Effector memory CD4-positive, alpha-beta T cell (primary cell): ENCODE data around the gene PTPRE.

Experiments
- DNase-seq, 3 donors: peaks; one replicate each; pipeline ENCODE4 v3.0.0-alpha.2; 2020
- H3K27ac ChIP-seq: 2 replicates; pipeline ENCODE4 v1.7.0; 2013; ENCODE audit warnings: mild to moderate bottlenecking, low read length, moderate library complexity; ENCODE audit not compliant: insufficient read depth, poor library complexity, severe bottlenecking
- H3K27me3 ChIP-seq: replicated peaks from 2 replicates; pipeline ENCODE4 v1.7.0; 2013; ENCODE audit warnings: mild to moderate bottlenecking, low read length; ENCODE audit not compliant: insufficient read depth, control insufficient read depth, poor library complexity, severe bottlenecking
- H3K36me3 ChIP-seq: 2 replicates; pipeline ENCODE4 v1.7.0; 2013; ENCODE audit warnings: mild to moderate bottlenecking, low read length, moderate library complexity; ENCODE audit not compliant: control insufficient read depth, insufficient read depth
- H3K4me1 ChIP-seq: 2 replicates; pipeline ENCODE4 v1.7.0; 2013; ENCODE audit warnings: low read length, mild to moderate bottlenecking; ENCODE audit not compliant: control insufficient read depth, insufficient read depth, poor library complexity, severe bottlenecking
- H3K4me3 ChIP-seq: 2 replicates; pipeline ENCODE4 v1.7.0; 2013; ENCODE audit warnings: low read length, low read depth, mild to moderate bottlenecking; ENCODE audit not compliant: insufficient read depth, poor library complexity, severe bottlenecking
- H3K9me3 ChIP-seq: 2 replicates; pipeline ENCODE4 v1.7.0; 2013; ENCODE audit warnings: mild to moderate bottlenecking, low read length, moderate library complexity; ENCODE audit not compliant: control insufficient read depth

Gene PTPRE

DNA sequence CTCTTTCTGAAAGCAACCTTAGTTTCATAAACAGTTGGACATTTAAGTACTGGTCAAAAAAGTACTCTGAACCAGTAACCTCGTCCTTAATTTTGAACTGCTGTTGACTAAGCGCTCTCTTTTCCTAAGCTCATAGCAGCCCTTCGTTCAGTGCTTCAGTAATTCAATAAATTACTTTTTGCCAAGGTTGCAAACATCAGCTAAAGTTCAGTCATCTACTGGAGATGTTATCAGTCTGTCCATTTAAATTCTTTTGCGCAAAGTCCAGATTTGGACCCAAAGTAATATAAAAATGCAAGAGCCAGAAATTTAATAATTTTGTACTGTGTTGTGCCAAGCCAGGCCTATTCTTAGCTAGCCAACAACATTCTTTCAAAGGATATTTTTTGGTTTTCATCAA, 8.4 kb downstream of the PTPRE start:
- Histone ChIP-seq H3K9me3 (no peaks in the 10 kb centered on the region), H3K36me3 (no peaks in the 10 kb centered on the region), H3K27me3 (no peaks in the 10 kb centered on the region), H3K4me1 (no peaks in the 10 kb centered on the region), H3K4me3 (no peak overlapping the region), H3K27ac (no peak overlapping the region)
- DNase-seq, result no peak

DNA sequence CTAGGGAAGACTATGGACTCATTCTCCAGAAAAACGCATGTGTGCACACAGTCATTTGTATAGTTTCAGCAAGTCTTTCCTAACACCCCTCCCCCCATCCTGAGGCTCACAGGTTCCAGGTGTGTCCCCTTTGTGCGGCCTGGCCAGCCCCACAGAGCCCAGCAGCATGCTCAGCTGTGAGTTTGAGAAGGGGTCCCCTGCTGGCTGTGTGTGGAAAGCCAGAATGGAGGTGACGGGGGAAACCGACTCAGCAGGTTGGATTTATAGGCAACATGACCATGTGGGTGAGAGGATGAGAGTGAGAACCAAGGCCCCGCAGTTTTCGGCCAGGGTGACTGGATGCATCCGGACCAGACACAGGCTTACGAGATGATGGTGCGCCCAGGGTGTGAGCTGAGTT, 9.9 kb downstream of the PTPRE start:
- no peaks in the 10 kb centered on the region for H3K4me1 ChIP-seq
- H3K27ac ChIP-seq, result no peak overlapping the region
- no peaks in the 10 kb centered on the region for H3K36me3 ChIP-seq

DNA sequence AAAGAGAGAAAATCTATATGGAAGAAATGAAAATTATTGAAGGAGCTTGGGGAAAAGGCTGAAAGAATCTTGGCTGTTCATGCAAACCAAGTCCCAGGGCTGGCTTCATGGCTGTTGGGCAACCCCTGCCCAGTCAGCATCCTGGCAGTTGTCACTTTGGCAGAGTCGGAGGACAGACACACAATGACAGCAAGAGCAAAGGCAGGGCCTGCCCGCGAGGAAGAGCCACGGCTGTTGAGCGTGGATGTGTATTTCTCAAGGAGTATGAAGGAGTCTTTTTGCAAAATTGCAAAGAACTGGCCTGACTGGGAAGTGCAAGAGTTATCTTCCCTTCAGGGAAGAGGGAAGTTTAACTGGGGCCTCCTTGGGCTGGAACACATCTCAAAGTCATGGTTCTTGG, 11.7 kb downstream of the PTPRE start:
- Histone ChIP-seq H3K27me3 (no peaks in the 10 kb centered on the region), H3K4me1 (no peaks in the 10 kb centered on the region), H3K4me3 (no peak overlapping the region), H3K9me3 (no peaks in the 10 kb centered on the region), H3K27ac (no peak overlapping the region), H3K36me3 (no peaks in the 10 kb centered on the region)
- no peak for DNase-seq

More for the DNA sequence above, 9.9 kb downstream of the PTPRE start:
- DNase-seq, result no peak
- Histone ChIP-seq H3K9me3 (no peaks in the 10 kb centered on the region), H3K4me3 (no peak overlapping the region), H3K27me3 (no peaks in the 10 kb centered on the region)

DNA sequence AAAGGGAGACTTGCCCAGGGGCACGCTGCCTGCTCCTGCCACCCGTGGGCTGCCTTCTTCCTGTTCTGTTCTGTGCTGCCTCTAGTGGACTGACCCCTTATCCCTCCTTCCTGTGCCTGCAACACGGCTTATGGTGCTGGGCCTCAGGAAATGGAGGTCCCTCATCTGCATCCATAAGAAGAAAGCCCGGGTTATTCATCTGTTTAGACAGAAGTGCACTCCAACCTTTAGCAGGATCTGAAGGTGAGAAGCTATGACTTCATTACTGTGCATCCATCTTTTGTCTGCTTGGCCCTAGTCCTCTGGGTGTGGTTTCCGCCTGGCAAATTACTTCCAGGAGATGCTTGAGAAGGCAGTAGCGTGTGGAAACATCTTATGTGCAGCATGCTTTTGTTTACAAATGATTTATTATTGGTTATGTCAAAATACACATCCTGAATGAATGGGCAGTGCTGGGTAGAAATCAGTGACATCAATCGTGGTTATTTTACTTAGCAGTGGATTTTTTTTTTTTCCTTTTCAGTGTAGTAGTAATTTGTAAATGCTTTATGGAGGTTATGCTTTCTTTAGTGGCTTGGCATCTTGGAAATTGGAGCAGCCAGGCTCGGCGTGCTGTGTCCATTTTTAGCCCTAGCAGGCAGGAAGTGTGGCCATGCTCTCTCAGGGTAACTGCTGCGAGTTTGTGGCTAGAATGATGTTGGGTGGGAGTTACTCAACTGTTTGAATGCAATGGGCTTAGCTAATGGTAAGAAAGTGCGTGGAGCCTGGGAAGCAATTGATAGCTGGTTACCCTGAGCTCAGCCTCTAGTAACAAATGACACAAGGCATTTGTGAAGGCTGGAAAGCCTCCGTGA, 12.7 kb downstream of the PTPRE start:
- DNase-seq, result no peak
- H3K27ac ChIP-seq, result no peak overlapping the region

DNA sequence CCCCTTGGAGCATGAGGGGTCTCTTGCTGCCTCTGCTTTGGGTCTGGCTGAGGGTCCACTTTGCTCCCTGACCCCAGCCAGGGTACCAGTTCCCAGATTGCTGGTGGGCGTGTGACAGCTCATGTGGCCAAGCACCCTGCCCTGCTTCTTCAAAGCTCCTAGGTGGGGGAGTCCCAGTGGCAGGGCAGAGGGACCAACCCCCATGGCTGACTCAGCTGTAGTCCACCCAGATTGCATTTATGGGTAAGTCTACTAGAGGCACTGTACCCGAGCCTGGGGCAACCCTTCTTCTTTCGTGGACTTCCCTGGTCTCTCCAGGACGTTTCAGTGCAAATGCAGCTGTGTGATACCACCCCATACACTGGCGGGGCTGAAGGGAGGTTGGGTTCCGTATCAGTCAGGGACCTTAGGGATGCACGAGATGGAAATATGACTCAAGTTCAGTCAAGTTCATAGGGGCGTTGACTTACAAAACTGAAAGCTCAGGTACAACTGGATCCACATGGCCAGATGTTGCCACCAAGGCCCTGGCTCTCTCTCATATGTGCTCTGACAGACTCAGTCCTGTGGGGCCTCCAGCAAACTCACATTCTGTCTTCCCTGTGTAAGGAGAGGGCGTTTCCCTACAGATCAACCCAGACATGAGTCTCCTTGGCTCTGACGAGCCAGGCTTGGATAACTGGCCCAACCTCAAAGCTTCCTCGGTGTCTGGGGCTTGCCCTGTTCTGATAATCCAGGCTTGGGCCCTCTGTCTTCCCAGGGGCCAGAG, 13.6 kb downstream of the PTPRE start:
- Histone ChIP-seq H3K27ac (no peak overlapping the region), H3K4me3 (no peak overlapping the region), H3K9me3 (no peaks in the 10 kb centered on the region), H3K36me3 (no peaks in the 10 kb centered on the region), H3K27me3 (no peaks in the 10 kb centered on the region), H3K4me1 (no peaks in the 10 kb centered on the region)
- DNase-seq, result no peak

More for the DNA sequence above, 12.7 kb downstream of the PTPRE start:
- H3K36me3 ChIP-seq, result no peaks in the 10 kb centered on the region
- H3K9me3 ChIP-seq, result no peaks in the 10 kb centered on the region
- H3K4me1 ChIP-seq, result no peaks in the 10 kb centered on the region
- no peaks in the 10 kb centered on the region for H3K27me3 ChIP-seq
- no peak overlapping the region for H3K4me3 ChIP-seq

DNA sequence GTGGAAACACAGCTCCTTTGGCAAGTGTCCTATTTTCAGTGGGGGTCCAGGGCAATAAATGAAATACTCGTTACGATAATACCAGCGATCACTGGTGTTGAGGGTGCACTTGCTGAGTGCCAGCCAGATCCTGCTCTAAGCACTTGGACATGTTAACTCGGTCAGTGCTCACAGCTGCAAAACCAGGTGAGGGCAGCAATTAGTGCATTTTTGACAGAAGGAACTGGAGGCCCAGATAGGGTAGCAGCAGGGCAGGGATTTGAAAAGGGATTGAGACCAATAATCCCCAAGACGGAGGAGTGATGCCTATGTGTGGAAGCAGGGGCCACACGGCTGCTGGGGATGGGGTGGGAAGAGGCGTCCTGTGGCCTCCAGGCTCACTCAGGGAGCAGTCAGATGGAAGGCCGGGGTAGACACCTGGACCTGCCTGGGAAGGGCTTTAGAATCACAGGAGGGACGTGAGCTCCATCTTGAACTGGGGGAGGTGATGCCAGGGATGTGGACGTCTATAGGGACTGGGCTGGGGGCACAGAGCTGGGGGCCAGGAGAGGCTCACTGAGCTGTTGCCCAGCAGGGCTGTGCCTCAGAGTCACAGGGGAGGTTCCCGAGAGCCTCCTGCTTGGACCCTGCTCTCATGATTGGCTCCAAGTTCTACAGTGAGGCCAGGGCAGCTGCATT, 14.3 kb downstream of the PTPRE start:
- H3K4me3 ChIP-seq, result no peak overlapping the region
- H3K4me1 ChIP-seq, result no peaks in the 10 kb centered on the region

DNA sequence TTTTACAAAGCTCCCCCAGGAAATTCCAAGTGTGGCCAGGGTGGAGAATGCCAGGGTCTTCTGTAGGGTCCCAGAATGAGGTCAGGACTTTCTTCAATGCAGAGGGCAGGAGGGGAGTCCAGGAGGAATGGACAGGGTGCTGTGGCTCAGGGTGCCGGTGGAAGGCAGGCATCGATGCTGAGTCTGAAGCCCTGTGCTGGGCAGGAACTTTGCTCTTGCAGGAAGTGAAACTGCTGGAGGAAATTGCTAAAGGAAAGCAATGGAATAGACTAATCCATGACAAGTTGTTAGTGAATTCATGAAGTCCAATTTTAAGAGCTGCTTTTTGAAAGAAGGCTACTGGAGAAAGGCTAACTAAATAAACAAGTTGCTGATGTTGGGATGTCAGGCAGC, 14.8 kb downstream of the PTPRE start:
- Histone ChIP-seq H3K4me1 (no peaks in the 10 kb centered on the region), H3K36me3 (no peaks in the 10 kb centered on the region), H3K4me3 (no peak overlapping the region), H3K27ac (no peak overlapping the region), H3K9me3 (no peaks in the 10 kb centered on the region), H3K27me3 (no peaks in the 10 kb centered on the region)
- DNase-seq, result no peak

More for the DNA sequence above, 14.3 kb downstream of the PTPRE start:
- no peak for DNase-seq
- no peaks in the 10 kb centered on the region for H3K36me3 ChIP-seq
- no peaks in the 10 kb centered on the region for H3K9me3 ChIP-seq
- H3K27me3 ChIP-seq, result no peaks in the 10 kb centered on the region
- H3K27ac ChIP-seq, result no peak overlapping the region

DNA sequence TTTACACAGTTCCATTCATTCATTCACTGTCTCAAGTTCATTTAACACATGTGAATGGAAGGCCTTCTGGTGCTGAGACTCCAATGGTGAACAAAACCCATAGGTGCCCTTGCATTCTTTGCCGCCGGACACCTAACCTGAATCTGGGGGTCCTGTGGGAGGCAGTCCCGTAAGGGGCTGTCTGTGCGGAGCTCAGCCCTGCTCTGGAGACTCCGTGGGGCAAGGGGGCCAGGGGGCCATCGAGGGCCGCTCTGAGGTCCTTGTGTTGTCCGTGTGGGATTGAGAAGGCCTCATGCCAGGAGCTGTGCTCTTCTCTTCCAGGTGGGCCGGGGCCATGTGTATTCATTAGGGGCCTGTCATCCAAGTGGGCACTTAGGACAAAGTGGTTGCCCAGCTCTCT, 15.3 kb downstream of the PTPRE start:
- H3K27ac ChIP-seq, result no peak overlapping the region

DNA sequence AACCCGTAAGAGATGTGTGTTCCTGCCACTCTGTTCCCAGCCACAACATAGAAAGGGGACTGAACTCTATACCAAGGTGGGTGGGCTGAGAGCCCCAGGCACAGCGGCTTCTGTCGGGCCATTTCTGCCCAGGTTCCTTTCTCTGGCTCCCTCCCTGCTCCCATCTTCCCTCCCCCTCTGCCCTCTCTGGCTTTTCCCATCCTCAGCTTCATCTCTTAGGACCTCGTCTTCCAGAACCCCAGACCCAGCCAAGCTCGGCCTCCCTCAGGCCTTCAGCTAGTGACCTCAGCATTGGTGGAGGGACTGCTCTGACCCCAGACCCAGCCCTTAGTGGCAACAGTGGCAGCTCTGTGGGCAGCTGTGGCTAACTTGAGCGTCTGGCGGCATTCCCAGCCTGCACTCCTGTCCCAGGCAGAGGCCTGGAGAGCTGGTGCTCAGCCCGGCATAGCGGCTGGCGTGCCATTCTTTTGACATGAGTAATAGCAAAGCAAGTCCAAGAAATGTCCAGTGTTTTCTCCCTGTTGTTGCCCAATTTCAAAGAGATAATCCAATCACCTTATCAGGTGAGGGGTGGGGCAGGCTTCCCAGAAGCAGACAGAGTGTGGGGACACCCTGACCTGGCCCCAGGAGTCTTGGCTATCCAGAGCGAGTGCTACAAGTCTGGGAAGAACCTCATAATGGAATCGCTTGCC, 15.9 kb downstream of the PTPRE start:
- H3K4me1 ChIP-seq, result no peaks in the 10 kb centered on the region
- H3K36me3 ChIP-seq, result no peaks in the 10 kb centered on the region
- H3K27me3 ChIP-seq, result no peaks in the 10 kb centered on the region
- H3K27ac ChIP-seq, result no peak overlapping the region
- no peak for DNase-seq
- H3K4me3 ChIP-seq, result no peak overlapping the region
- H3K9me3 ChIP-seq, result no peaks in the 10 kb centered on the region

More for the DNA sequence above, 15.3 kb downstream of the PTPRE start:
- H3K36me3 ChIP-seq, result no peaks in the 10 kb centered on the region
- H3K4me3 ChIP-seq, result no peak overlapping the region
- H3K4me1 ChIP-seq, result no peaks in the 10 kb centered on the region
- no peaks in the 10 kb centered on the region for H3K9me3 ChIP-seq
- no peaks in the 10 kb centered on the region for H3K27me3 ChIP-seq
- no peak for DNase-seq
